Measurements from ENCODE around the gene UBE2Q1. TPM values are rescaled to one million over a fixed set of nuclear protein-coding genes. Genes with fewer than 3 reads are reported as not detected.

Gene UBE2Q1
- 30.6 and 35.7 TPM in 2 replicates for total RNA-seq

GRCh38 chr1:154557939-154558719, at the start of gene UBE2Q1:
UBE2Q1 (minus strand) TSS chr1:154558662; CDS start chr1:154558553, 109 bp downstream.

GRCh38 chr1:154607609-154608396, 49.3 kb upstream of the UBE2Q1 start, which contains the start of gene ADAR:
ADAR (minus strand) TSS chr1:154608186; CDS start chr1:154608006, 180 bp downstream.

GRCh38 chr1:154567386-154568156, 9.1 kb upstream of the UBE2Q1 start, which contains the start of gene CHRNB2:
CHRNB2 (plus strand) TSS chr1:154567778; CDS start chr1:154568045, 267 bp downstream.

GRCh38 chr1:154502066-154502743, 56.3 kb downstream of the UBE2Q1 start, which contains the start of the genes SHE and TDRD10:
SHE (minus strand) TSS chr1:154502412; CDS start chr1:154502026, 386 bp downstream.
TDRD10 (plus strand) TSS chr1:154502219; CDS start chr1:154506904, 4,685 bp downstream.

Other genes starting within 250 kb of the UBE2Q1 start
- not detected in 2 replicates for gene AQP10, start 237.6 kb downstream of the UBE2Q1 start, total RNA-seq
- 64.4 and 93.8 TPM in 2 replicates for gene ATP8B2, start 233.1 kb downstream of the UBE2Q1 start, total RNA-seq
- 5.6 and 7.5 TPM in 2 replicates for gene IL6R, start 153.3 kb downstream of the UBE2Q1 start, total RNA-seq
- gene TDRD10, start 56.4 kb downstream of the UBE2Q1 start, total RNA-seq = 0.54 TPM in 1 of 2 replicates, not detected in the other
- 0.97 and 4.3 TPM in 2 replicates for gene SHE, start 56.2 kb downstream of the UBE2Q1 start, total RNA-seq
- not detected in 2 replicates for gene CHRNB2, start 9.1 kb upstream of the UBE2Q1 start, total RNA-seq
- 48.0 and 65.8 TPM in 2 replicates for gene ADAR, start 49.5 kb upstream of the UBE2Q1 start, total RNA-seq

Data from cardiac atrium fibroblast (primary cell).